Liver (tissue), 3 donors: ENCODE results near the gene FOXA2.

Experiments used
- GABPA ChIP-seq, 2 donors: IDR thresholded peaks in 1 of 2; conservative IDR thresholded peaks in 1 of 2; 2 replicates each; pipeline ENCODE4 v1.6.1; 2016; ENCODE audit warnings: antibody characterized with exemption in 2 of 2, mild to moderate bottlenecking in 1 of 2, moderate library complexity in 1 of 2
- RAD21 ChIP-seq, 2 donors: IDR thresholded peaks; 2 replicates each; pipeline ENCODE4 v1.6.1; 2016; ENCODE audit warnings: antibody characterized with exemption in 2 of 2, mild to moderate bottlenecking in 2 of 2
- RXRA ChIP-seq, 2 donors: IDR thresholded peaks; 2 replicates each; pipeline ENCODE4 v1.6.1; 2017 to 2018; ENCODE audit warnings: antibody characterized with exemption in 2 of 2, mild to moderate bottlenecking in 1 of 2
- SP1 ChIP-seq: IDR thresholded peaks from 2 replicates; pipeline ENCODE4 v1.6.1; 2018; ENCODE audit warnings: antibody characterized with exemption, mild to moderate bottlenecking
- YY1 ChIP-seq: IDR thresholded peaks from 2 replicates; pipeline ENCODE4 v1.6.1; 2016; ENCODE audit warnings: antibody characterized with exemption, mild to moderate bottlenecking
- TF ChIP-seq, protein P1 (sequence below): fragments of 150-350 bp; IDR thresholded peaks from 2 replicates; pipeline ENCODE4 v1.5.1; 2017; ENCODE audit warnings: improper control_type of control experiment, low read depth, low read length; ENCODE audit not compliant: missing input control
- TF ChIP-seq, protein P2 (sequence below): IDR thresholded peaks from 2 replicates; pipeline ENCODE4 v1.6.1; 2016; ENCODE audit warnings: antibody characterized with exemption
- TF ChIP-seq, protein P3 (sequence below): IDR thresholded peaks from 2 replicates; pipeline ENCODE4 v1.6.1; 2016; ENCODE audit warnings: antibody characterized with exemption
- donor health status: healthy.
- donor health status: healthy.

- TF ChIP-seq, protein P1, sequence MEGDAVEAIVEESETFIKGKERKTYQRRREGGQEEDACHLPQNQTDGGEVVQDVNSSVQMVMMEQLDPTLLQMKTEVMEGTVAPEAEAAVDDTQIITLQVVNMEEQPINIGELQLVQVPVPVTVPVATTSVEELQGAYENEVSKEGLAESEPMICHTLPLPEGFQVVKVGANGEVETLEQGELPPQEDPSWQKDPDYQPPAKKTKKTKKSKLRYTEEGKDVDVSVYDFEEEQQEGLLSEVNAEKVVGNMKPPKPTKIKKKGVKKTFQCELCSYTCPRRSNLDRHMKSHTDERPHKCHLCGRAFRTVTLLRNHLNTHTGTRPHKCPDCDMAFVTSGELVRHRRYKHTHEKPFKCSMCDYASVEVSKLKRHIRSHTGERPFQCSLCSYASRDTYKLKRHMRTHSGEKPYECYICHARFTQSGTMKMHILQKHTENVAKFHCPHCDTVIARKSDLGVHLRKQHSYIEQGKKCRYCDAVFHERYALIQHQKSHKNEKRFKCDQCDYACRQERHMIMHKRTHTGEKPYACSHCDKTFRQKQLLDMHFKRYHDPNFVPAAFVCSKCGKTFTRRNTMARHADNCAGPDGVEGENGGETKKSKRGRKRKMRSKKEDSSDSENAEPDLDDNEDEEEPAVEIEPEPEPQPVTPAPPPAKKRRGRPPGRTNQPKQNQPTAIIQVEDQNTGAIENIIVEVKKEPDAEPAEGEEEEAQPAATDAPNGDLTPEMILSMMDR, result no peak
- TF ChIP-seq SP1 (no peak), GABPA (IDR thresholded peaks at IDR 0.05 in 1 of 2, conservative IDR thresholded peaks at IDR 0.05 in 1 of 2) (no peak), YY1 (no peak), RXRA (IDR thresholded peaks at IDR 0.05) (no peak), RAD21 (IDR thresholded peaks at IDR 0.05) (no peak)
- TF ChIP-seq, protein P2, sequence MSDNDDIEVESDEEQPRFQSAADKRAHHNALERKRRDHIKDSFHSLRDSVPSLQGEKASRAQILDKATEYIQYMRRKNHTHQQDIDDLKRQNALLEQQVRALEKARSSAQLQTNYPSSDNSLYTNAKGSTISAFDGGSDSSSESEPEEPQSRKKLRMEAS, result no peak
- TF ChIP-seq, protein P3, sequence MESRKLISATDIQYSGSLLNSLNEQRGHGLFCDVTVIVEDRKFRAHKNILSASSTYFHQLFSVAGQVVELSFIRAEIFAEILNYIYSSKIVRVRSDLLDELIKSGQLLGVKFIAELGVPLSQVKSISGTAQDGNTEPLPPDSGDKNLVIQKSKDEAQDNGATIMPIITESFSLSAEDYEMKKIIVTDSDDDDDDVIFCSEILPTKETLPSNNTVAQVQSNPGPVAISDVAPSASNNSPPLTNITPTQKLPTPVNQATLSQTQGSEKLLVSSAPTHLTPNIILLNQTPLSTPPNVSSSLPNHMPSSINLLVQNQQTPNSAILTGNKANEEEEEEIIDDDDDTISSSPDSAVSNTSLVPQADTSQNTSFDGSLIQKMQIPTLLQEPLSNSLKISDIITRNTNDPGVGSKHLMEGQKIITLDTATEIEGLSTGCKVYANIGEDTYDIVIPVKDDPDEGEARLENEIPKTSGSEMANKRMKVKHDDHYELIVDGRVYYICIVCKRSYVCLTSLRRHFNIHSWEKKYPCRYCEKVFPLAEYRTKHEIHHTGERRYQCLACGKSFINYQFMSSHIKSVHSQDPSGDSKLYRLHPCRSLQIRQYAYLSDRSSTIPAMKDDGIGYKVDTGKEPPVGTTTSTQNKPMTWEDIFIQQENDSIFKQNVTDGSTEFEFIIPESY, result no peak
Measured at GRCh38 chr20:22535483-22535882, 48.9 kb downstream of the FOXA2 start.
